Mammary epithelial cell (primary cell): Measurements from ENCODE around the gene IFNAR2.

ENCODE experiments used
- EZH2 ChIP-seq: IDR thresholded peaks from 2 replicates; pipeline ENCODE4 v1.6.1; 2012; ENCODE audit warnings: low read length, inconsistent platforms, borderline replicate concordance
- TF ChIP-seq, protein P1 (sequence below), 2 donors: IDR thresholded peaks in 1 of 2; conservative IDR thresholded peaks in 1 of 2; 2 replicates each; pipeline ENCODE4 v1.5.1; 2011 to 2012; ENCODE audit warnings: inconsistent platforms in 2 of 2, low read length in 2 of 2, mild to moderate bottlenecking in 2 of 2, control low read depth in 1 of 2, low read depth in 1 of 2; ENCODE audit not compliant: insufficient read depth in 1 of 2; ENCODE audit errors: extremely low read depth in 1 of 2

DNA sequence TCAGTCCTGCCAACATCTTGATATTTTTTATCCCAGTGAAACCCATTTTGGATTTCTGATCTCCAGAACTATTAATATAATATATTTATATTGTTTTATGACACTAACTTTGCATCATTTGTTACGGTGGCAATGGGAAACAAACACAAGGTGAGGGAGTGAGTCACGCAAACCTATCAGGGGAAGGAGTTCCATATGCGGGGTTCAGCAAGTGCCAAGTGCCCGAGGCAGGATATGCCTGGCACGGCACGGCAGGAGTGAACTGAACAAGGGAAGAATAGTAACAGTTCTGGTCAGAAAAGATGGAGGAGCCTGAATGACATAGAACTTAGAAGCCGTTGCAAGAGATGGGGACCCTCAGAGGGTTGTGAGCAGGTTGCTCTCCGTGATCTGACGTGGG, 28.7 kb downstream of the IFNAR2 start:
- TF ChIP-seq, protein P1, sequence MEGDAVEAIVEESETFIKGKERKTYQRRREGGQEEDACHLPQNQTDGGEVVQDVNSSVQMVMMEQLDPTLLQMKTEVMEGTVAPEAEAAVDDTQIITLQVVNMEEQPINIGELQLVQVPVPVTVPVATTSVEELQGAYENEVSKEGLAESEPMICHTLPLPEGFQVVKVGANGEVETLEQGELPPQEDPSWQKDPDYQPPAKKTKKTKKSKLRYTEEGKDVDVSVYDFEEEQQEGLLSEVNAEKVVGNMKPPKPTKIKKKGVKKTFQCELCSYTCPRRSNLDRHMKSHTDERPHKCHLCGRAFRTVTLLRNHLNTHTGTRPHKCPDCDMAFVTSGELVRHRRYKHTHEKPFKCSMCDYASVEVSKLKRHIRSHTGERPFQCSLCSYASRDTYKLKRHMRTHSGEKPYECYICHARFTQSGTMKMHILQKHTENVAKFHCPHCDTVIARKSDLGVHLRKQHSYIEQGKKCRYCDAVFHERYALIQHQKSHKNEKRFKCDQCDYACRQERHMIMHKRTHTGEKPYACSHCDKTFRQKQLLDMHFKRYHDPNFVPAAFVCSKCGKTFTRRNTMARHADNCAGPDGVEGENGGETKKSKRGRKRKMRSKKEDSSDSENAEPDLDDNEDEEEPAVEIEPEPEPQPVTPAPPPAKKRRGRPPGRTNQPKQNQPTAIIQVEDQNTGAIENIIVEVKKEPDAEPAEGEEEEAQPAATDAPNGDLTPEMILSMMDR (conservative IDR thresholded peaks at IDR 0.05 in 1 of 2, IDR thresholded peaks at IDR 0.05 in 1 of 2; ENCODE audit: extremely low read depth in 1 of 2, insufficient read depth in 1 of 2, low read depth in 1 of 2, low read length in 2 of 2) = no peak
- TF ChIP-seq EZH2 = no peak
